Iris pigment epithelial cell (primary cell): Measurements from ENCODE around the gene RNF123.
"Not testable (repeated sequence)": the region's sequence is repeated elsewhere in the genome, so short reads cannot be mapped to it uniquely, and the experiment has no call there.

ENCODE experiments used
- DNase-seq: peaks from one replicate; pipeline ENCODE4 v3.0.0-alpha.2; 2011; ENCODE audit warnings: low read depth

RNF123 gene

GRCh38 chr3:49681232-49681522, 8.2 kb upstream of the RNF123 start:
- DNase-seq: no peak

GRCh38 chr3:49681543-49681942, 7.8 kb upstream of the RNF123 start:
- no peak for DNase-seq

GRCh38 chr3:49683162-49683561, 6.2 kb upstream of the RNF123 start:
- DNase-seq: no peak

GRCh38 chr3:49684453-49684852, 4.9 kb upstream of the RNF123 start:
- not testable (repeated sequence) for DNase-seq

GRCh38 chr3:49685103-49685502, 4.3 kb upstream of the RNF123 start:
- not testable (repeated sequence) for DNase-seq

GRCh38 chr3:49685846-49686245, 3.5 kb upstream of the RNF123 start:
- DNase-seq: not testable (repeated sequence)

GRCh38 chr3:49686346-49686745, 3.0 kb upstream of the RNF123 start:
- not testable (repeated sequence) for DNase-seq

- DNase-seq: peak; percentile 42
These were observed 2.5 kb upstream of the RNF123 start for GRCh38 chr3:49686769-49687423.

- not testable (repeated sequence) for DNase-seq
These were observed 1.9 kb upstream of the RNF123 start for GRCh38 chr3:49687424-49687795.

GRCh38 chr3:49688338-49689045, 865 bp upstream of the RNF123 start:
- DNase-seq: not testable (repeated sequence)

GRCh38 chr3:49689908-49690624, 709 bp downstream of the RNF123 start:
- not testable (repeated sequence) for DNase-seq

GRCh38 chr3:49690856-49691255, 1.5 kb downstream of the RNF123 start:
- not testable (repeated sequence) for DNase-seq

GRCh38 chr3:49691481-49691880, 2.1 kb downstream of the RNF123 start:
- DNase-seq: not testable (repeated sequence)

- not testable (repeated sequence) for DNase-seq
These were observed 5.2 kb downstream of the RNF123 start for GRCh38 chr3:49694409-49695070.

- not testable (repeated sequence) for DNase-seq
These were observed 6.1 kb downstream of the RNF123 start for GRCh38 chr3:49695350-49696015.

- no peak for DNase-seq
These were observed 10.1 kb downstream of the RNF123 start for GRCh38 chr3:49699281-49699979.

- no peak for DNase-seq
These were observed 10.7 kb downstream of the RNF123 start for GRCh38 chr3:49700014-49700413.

- DNase-seq: no peak
These were observed 11.2 kb downstream of the RNF123 start for GRCh38 chr3:49700453-49701128.

GRCh38 chr3:49701388-49702077, 12.2 kb downstream of the RNF123 start:
- DNase-seq: no peak

- no peak for DNase-seq
These were observed 13.3 kb downstream of the RNF123 start for GRCh38 chr3:49702672-49703071.
